ENCODE data around the gene ATP8B3.

ATP8B3 gene

GRCh38 chr19:1849132-1849474 lies 37.0 kb upstream of the ATP8B3 start:
- H3K4me3 ChIP-seq (ENCODE audit: low read depth, low read length): no peak overlapping the region
- peaks cover 2% of the 10 kb centered on the region; the same call in 1 of the 2 replicates for H3K4me1 ChIP-seq (ENCODE audit: control insufficient read depth, insufficient read depth, low read length)
- CTCF ChIA-PET: interaction anchor here (0.6 to 1.8 kb wide), 10 partner anchors 9 to 196 kb away, joined by 3 to 19 read pairs (median 4); partner anchors contain the start of gene TCF3
- peaks cover 0 to 15% of the 10 kb centered on the region in 2 experiments; a peak in 1 of 3 replicates for H3K36me3 ChIP-seq (ENCODE audit: control insufficient read depth in 2 of 2, insufficient read depth in 1 of 2, low read length in 2 of 2)
- TF ChIP-seq, protein P1, sequence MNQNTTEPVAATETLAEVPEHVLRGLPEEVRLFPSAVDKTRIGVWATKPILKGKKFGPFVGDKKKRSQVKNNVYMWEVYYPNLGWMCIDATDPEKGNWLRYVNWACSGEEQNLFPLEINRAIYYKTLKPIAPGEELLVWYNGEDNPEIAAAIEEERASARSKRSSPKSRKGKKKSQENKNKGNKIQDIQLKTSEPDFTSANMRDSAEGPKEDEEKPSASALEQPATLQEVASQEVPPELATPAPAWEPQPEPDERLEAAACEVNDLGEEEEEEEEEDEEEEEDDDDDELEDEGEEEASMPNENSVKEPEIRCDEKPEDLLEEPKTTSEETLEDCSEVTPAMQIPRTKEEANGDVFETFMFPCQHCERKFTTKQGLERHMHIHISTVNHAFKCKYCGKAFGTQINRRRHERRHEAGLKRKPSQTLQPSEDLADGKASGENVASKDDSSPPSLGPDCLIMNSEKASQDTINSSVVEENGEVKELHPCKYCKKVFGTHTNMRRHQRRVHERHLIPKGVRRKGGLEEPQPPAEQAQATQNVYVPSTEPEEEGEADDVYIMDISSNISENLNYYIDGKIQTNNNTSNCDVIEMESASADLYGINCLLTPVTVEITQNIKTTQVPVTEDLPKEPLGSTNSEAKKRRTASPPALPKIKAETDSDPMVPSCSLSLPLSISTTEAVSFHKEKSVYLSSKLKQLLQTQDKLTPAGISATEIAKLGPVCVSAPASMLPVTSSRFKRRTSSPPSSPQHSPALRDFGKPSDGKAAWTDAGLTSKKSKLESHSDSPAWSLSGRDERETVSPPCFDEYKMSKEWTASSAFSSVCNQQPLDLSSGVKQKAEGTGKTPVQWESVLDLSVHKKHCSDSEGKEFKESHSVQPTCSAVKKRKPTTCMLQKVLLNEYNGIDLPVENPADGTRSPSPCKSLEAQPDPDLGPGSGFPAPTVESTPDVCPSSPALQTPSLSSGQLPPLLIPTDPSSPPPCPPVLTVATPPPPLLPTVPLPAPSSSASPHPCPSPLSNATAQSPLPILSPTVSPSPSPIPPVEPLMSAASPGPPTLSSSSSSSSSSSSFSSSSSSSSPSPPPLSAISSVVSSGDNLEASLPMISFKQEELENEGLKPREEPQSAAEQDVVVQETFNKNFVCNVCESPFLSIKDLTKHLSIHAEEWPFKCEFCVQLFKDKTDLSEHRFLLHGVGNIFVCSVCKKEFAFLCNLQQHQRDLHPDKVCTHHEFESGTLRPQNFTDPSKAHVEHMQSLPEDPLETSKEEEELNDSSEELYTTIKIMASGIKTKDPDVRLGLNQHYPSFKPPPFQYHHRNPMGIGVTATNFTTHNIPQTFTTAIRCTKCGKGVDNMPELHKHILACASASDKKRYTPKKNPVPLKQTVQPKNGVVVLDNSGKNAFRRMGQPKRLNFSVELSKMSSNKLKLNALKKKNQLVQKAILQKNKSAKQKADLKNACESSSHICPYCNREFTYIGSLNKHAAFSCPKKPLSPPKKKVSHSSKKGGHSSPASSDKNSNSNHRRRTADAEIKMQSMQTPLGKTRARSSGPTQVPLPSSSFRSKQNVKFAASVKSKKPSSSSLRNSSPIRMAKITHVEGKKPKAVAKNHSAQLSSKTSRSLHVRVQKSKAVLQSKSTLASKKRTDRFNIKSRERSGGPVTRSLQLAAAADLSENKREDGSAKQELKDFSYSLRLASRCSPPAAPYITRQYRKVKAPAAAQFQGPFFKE (tag by site-specific recombination; IDR thresholded peaks at IDR 0.05; ENCODE audit: borderline replicate concordance): 0 out of 2 replicates have a peak, but pooled peaks have one; percentile 43
- no peak for TF ChIP-seq ZNF18 (tag by site-specific recombination; IDR thresholded peaks at IDR 0.05)
- no peaks in the 10 kb centered on the region for H3K9me3 ChIP-seq (ENCODE audit: control insufficient read depth, insufficient read depth, low read depth, low read length)
- POLR2A ChIA-PET: interaction anchor here (0.7 kb wide), 1 partner anchor 8 kb away, joined by 4 read pairs; no protein-coding TSS in a partner anchor
- peak overlapping the region; percentile 100; the same call in 1 of the 2 replicates for H3K27ac ChIP-seq (ENCODE audit: extremely low read depth, low read depth, low read length)

GRCh38 chr19:1848399-1849131 lies 36.5 kb upstream of the ATP8B3 start, which contains the start of gene REXO1:
Gene REXO1, minus strand, starts transcription at chr19:1848483. Its CDS starts 125 bp downstream, at chr19:1848358.
- Histone ChIP-seq H3K4me1 (ENCODE audit: control insufficient read depth, insufficient read depth, low read length) (peaks cover 2% of the 10 kb centered on the region; the same call in 1 of the 2 replicates), H3K9me3 (ENCODE audit: control insufficient read depth, insufficient read depth, low read depth, low read length) (no peaks in the 10 kb centered on the region), H3K36me3 (ENCODE audit: control insufficient read depth in 2 of 2, insufficient read depth in 1 of 2, low read length in 2 of 2) (peaks cover 0 to 20% of the 10 kb centered on the region in 2 experiments; a peak in 1 of 3 replicates), H3K27ac (ENCODE audit: extremely low read depth, low read depth, low read length) (peak within 1 kb of the TSS; percentile 100), H3K4me3 (ENCODE audit: low read depth, low read length) (peak within 1 kb of the TSS; percentile 96)
- POLR2A ChIA-PET: interaction anchor here (0.7 kb wide), 1 partner anchor 9 kb away, joined by 4 read pairs; no protein-coding TSS in a partner anchor
- CTCF ChIA-PET: interaction anchor here (0.6 to 1.8 kb wide), 9 partner anchors 9 to 196 kb away, joined by 3 to 19 read pairs (median 4); partner anchors contain the start of gene TCF3
- TF ChIP-seq ZNF660 (tag by site-specific recombination; IDR thresholded peaks at IDR 0.05) (peak; percentile 88), SP3 (tag by site-specific recombination; IDR thresholded peaks at IDR 0.05) (peak; percentile 31; the same call in 1 of the 2 replicates), SP7 (tag by site-specific recombination; IDR thresholded peaks at IDR 0.05) (peak; percentile 67; the same call in 1 of the 2 replicates), KLF9 (tag by site-specific recombination; IDR thresholded peaks at IDR 0.05; ENCODE audit: low read depth) (peak; percentile 44), INSM2 (tag by site-specific recombination; IDR thresholded peaks at IDR 0.05) (peak; percentile 65; the same call in 1 of the 2 replicates), MZF1 (tag by site-specific recombination; IDR thresholded peaks at IDR 0.05; ENCODE audit: borderline replicate concordance) (peak; percentile 71; the same call in 1 of the 2 replicates), ZNF324 (tag by site-specific recombination; IDR thresholded peaks at IDR 0.05) (peak; percentile 56; the same call in 1 of the 2 replicates), ZNF302 (tag by site-specific recombination; IDR thresholded peaks at IDR 0.05; ENCODE audit: low read depth) (no peak), ZSCAN5A (tag by site-specific recombination; IDR thresholded peaks at IDR 0.05) (peak; percentile 50; the same call in 1 of the 2 replicates), ZNF391 (tag by site-specific recombination; IDR thresholded peaks at IDR 0.05; ENCODE audit: borderline replicate concordance, low read depth) (0 out of 2 replicates have a peak, but pooled peaks have one; percentile 42), ZNF561 (tag by site-specific recombination; IDR thresholded peaks at IDR 0.05; ENCODE audit: borderline replicate concordance) (peak; percentile 55; the same call in 1 of the 2 replicates), ZNF623 (tag by site-specific recombination; IDR thresholded peaks at IDR 0.05) (no peak), ZBTB20 (tag by site-specific recombination; IDR thresholded peaks at IDR 0.05) (no peak)
- TF ChIP-seq, protein P2, sequence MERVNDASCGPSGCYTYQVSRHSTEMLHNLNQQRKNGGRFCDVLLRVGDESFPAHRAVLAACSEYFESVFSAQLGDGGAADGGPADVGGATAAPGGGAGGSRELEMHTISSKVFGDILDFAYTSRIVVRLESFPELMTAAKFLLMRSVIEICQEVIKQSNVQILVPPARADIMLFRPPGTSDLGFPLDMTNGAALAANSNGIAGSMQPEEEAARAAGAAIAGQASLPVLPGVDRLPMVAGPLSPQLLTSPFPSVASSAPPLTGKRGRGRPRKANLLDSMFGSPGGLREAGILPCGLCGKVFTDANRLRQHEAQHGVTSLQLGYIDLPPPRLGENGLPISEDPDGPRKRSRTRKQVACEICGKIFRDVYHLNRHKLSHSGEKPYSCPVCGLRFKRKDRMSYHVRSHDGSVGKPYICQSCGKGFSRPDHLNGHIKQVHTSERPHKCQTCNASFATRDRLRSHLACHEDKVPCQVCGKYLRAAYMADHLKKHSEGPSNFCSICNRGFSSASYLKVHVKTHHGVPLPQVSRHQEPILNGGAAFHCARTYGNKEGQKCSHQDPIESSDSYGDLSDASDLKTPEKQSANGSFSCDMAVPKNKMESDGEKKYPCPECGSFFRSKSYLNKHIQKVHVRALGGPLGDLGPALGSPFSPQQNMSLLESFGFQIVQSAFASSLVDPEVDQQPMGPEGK (tag by site-specific recombination; IDR thresholded peaks at IDR 0.05): peak; percentile 65
- TF ChIP-seq, protein P3, sequence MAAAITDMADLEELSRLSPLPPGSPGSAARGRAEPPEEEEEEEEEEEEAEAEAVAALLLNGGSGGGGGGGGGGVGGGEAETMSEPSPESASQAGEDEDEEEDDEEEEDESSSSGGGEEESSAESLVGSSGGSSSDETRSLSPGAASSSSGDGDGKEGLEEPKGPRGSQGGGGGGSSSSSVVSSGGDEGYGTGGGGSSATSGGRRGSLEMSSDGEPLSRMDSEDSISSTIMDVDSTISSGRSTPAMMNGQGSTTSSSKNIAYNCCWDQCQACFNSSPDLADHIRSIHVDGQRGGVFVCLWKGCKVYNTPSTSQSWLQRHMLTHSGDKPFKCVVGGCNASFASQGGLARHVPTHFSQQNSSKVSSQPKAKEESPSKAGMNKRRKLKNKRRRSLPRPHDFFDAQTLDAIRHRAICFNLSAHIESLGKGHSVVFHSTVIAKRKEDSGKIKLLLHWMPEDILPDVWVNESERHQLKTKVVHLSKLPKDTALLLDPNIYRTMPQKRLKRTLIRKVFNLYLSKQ (tag by site-specific recombination; IDR thresholded peaks at IDR 0.05; ENCODE audit: borderline replicate concordance): no peak

Measured in HEK293 (cell line).